HG03460 (cell line): ENCODE results near the gene AGTR1.

ENCODE experiments used
- ATAC-seq: cut with Tn5 transposase; IDR thresholded peaks from one replicate; pipeline ENCODE4 v1.9.1; 2021; ENCODE audit not compliant: unreplicated experiment

The AGTR1 gene

DNA sequence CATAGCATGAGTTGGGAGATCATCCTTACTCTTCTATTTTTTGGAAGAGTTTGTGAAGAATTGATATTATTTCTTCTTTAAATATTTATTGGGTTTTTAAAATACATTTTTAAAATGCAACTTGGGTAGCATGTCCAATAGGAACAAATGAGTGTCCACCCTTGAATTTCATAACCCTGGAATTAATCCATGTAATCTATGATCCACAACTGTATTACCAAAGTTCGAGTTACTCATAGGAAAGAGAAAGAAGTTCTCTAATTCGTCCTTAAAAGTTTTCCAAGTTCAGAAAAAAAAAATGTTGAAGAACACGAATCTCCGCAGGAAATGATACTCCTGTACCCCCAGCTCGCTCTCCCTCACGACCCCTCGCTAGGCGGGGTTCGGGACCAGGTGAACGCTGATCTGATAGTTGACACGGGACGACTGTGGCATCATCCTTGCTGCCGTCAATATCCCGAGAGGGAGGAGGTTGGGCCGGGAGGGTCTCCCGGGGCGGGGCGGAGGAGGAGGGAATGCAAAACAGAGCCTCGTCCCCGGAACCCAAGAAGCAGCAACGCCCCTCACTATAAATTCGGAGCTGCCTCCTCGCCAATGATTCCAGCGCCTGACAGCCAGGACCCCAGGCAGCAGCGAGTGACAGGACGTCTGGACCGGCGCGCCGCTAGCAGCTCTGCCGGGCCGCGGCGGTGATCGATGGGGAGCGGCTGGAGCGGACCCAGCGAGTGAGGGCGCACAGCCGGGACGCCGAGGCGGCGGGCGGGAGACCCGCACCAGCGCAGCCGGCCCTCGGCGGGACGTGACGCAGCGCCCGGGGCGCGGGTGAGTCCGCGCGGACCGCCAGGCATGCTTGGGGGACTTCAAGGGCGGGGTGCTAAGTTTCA is at the start of gene AGTR1:
Gene AGTR1 (plus strand): TSS at position 598 of the 884 bp plus-strand sequence. CDS start 43,133 bp downstream, outside the sequence.
- no peak for ATAC-seq

DNA sequence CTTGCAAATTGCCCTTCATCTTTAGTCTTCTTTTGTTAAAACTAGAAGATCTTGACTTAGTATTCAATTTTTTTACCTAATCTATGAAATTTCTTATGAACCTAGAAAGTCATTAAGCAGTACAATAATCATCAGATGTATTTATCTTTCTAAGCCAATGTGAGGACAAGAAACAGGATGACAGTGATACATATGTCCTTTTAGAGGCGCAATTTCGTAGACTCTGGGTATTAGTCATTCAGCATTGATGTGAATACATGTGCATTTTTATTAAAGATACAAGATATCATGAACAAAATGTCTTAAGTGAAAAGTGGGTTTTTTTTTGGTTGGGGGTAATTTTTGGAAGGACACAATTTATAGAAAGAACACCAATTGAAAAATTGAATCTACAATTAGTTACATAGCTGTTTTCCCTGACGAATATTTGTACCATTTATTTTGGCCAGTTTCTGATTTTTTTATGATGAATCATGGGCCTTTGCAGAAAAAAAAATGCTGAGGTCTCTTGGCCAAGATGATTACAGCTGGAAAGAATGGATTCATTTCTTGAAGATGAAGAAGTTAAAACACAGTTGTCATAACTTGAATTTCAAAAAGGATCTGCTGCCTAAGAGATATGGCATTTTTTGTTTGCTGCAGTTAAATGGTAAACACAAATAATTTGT is 48.9 kb upstream of the AGTR1 start:
- no peak for ATAC-seq

DNA sequence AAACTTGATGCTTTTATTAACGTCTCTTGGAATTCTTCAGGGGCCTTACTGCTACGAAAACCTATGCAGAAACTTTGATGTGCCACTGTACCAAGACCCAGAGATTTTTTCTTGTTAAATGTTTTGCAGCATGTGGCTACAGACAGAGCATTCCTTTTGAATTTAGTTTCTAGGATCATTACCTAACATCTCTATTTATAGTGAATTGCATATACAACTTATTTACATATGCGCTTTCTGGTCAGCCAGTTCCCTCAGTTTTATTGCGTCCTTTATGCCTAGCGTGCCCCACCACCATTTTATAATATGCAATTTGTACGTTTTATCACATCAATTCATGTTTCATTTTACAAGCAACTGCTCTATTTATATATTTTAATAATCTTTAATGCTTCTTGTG is 46.2 kb upstream of the AGTR1 start:
- ATAC-seq = no peak

DNA sequence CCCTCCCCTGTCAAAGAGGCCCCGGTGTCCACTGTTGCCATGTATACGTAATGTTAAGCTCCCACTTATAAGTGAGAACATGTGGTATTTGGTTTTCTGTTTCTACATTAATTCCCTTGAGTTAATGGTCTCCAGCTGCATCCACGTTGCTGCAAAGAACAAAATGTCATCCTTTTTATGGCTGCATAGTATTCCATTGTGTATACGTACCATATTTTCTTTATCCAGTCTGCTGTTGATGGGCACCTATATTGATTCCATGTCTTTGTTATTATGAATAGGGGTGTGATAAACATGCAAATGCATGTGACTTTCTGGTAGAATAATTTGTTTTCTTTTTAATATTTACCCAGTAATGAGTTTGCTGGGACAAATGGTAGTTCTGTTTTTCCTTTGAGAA is 43.3 kb upstream of the AGTR1 start:
- ATAC-seq = no peak

DNA sequence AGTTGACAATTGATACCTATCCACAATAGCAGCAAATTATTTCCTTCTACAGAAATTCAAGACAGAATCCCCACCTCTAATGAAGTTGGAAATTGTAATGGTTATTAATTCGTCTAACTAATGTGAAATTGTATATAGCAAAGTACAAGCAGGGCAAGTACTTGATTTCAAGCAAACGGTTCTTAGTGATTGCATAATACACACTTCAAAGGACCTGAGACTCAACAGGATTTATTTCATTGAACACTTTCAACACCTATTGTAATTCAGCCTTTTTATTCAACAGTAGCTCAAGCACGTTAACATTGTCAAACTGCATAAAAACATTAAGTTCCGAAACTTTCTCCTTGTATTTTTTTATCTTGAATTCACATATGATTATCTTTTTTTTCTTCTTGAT is 40.2 kb upstream of the AGTR1 start:
- no peak for ATAC-seq

DNA sequence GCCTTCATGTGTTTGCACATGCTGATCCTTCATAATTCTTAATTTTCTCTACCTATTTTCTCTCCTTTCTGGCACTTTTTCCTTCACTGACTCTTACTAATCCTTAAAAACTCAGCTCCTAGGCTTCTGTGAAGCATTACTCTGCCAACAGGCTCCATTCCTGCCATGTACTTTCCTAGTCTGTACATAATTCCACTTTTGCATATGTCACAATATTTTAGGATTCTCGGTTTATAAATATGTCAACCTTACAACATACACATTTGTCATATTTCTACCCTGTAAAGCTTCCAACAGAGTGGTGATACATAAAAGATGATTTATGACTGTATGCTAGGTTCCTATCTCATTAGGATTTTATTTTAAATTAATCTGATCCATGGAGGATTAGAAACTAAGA is 38.2 kb upstream of the AGTR1 start:
- no peak for ATAC-seq

DNA sequence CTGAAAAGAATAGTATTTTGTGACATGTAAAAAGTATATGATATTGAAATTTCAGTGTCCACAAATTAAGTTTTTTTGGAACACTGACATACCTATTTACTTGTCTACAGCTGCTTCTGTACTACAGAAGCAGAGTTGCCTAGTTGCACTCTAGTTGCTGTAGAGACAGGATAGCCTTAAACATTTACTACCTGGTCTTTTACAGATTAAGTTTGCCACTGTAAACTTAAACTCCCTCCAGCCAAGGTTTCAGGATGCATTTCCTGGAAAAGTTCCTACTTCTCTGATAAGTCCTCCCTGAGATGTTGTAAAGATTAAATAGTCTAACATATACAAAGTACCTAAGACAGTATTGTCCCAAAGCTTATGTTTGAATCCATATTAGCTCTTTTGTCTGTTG is 17.4 kb upstream of the AGTR1 start:
- ATAC-seq = no peak

DNA sequence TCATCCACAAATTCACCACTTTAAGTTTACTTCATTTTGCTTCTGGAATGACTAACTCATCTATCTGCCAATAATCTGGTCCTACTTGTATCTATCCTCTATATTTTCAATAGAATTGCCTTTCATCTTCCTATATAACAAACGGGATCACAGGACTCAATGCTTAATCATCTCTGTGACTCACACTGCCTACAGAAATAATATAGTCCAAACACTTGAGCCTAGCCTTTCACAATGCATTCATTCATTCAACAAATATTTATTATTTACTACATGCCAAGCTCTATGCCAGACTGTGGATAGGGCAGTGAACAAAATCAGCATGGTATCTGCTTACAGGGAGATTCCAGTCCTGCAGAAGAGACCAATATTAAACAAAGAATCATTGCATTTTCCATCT is 16.6 kb upstream of the AGTR1 start:
- ATAC-seq = no peak

DNA sequence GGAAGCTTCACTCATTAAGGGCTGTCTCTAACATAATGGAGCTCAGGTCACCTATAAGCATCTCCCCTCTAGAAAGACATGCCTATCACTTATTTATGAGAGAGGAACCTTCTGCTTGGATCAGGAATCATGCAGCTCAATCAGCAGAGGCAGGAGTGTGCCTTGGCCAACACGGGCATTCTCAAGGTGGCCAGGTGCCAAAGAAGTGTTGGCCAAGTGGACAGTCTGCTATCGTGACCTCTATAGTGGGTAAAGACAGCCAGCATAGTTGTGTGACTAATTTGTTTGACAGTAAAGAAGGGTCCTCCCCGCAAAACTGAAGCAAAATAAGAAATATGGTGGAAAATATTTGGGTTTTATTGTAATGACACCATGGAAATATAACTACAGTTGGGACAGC is 14.7 kb upstream of the AGTR1 start:
- ATAC-seq = no peak

DNA sequence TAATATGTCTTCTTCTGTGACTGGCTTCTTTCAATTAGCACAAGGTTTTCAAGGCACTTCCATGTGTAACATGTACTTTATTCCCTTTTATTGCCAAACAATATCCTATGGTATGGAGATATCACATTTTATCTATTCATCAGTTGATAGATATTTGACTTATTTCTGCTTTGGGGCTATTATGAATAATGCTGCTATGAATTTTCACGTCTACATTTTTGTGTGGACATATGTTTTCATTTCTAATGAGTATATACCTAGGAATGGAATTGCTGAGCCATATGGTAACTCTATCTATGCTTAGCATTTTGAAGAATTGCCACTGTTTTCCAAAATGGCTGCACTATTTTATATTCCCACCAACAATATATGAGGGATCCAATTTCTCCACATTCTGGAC is 3.6 kb upstream of the AGTR1 start:
- ATAC-seq = no peak

DNA sequence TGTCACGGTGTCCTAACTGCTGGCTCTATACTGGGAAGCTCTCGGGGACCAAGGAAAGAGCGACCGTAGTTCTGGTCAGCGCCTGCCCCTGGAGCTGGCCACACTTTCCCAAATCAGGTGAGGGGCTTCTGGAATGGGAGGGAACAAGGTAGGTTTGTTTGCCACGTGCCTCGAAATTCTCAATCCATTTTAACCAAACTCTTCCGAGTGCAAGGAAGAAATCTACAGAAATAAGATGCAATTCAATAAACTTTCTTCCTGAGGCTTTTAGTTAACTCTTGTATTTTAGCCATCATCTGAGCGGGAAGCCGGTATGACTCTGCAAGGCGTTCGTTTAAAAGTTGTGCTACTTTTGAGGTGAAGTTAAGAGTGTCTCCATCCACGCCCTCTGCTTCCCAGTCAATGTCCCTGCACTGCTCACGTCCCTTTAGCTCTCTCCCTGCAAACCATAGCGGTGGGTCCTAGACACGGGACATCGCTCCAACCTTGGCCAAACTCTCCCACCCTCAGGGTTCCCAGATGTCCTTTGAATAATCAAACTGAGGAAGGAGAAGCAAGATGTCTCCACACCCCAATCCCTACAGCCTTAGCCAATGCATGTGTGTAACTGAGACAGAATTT is 597 bp downstream of the AGTR1 start:
- no peak for ATAC-seq

DNA sequence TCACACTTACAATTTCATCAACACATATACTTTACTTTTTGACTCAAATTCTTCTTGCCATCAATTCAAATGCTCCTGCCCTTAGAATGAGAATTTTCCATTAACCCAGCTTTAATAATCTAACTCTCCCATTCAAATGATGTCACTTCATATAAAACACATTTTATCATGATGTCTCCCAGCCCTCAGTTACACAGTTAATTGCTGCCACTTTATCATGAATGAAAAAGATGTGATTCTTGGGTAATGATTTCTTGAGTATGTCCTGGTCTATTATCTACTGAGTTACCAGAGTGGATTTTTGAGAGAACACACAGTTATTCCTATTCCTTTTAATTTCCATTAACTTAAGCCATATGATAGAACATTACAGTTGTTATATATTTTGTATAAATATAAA is 7.6 kb downstream of the AGTR1 start:
- no peak for ATAC-seq

DNA sequence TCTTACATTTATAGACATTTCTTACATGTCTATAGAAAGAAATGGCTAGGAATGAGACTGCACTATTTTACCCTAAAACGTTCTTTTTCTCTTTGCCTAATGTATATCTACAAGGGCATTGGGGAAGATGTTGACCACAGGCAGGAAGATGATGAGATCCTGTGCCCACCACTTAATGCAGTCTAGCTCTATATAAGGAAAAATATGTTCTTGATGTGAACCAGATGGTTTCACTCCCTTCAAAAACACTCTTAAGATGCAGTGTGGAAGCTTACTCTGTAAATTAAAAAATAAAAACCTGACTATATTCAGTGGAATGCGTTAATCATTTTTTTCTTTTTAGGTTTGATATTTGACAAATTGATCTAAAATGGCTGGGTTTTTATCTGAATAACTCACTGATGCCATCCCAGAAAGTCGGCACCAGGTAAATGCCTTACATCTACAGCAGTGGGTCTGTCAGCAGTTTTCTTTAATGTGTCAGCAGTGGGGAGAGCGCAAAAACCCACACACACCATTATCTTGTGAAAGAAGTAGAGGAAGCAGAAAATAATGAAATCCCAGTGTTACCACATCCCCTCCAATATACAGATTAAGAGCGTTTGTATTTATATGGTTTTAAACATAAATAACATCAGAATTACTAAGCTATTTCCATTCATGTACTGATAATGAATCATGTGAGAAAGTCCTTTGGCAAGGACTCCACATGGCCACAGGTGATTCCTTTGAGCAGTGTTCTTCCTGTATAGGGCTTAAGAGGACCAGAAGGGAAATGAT is 10.1 kb downstream of the AGTR1 start:
- no peak for ATAC-seq

DNA sequence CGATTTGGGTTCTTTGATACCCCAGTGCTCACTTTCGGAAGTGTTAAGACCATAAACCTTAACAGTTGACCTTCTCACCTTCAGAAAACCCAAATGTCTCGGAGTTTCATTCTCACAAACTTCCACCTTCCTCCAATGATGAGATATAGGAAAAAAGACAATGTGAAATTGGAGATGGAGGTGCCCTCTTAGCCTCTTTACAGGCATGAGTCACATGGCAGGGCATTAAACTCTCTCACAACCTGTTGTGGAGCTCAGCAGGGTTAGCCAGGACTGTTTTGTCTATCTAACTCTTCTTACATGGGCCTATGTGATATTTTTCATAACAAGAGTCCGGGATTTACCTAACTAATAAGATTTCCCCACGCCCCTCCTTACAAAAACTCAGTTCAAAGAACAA is 10.7 kb downstream of the AGTR1 start:
- no peak for ATAC-seq

DNA sequence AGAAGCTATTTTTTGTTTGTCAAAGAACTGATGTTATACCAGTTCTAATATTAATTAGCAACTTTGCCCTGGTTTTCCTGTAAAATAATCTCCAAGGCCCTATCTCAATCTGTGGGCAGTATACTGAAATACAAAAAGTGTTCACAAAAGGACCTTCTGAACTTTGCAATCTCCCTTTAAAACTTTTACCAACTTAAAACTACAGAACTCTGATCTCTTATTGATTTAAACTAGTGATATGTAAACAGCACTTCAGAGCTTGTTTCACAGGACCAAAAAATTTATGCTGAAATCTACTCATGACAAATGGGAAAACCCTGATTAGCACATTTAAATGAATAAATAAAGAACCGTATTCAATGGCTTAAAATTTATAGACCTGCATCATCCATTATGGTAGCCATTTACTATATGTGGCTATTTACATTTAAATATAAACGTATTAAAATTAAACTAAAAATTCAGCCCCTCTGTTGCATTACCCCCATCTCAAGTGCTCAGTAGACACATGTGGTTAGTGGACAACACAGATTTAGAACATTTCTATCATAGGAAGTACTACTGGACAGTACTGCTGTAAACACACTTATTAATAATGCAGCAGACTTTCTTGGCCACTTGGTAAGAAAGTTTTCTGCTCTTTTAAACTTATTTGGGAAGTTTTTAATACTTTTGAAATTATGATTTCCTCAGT is 12.0 kb downstream of the AGTR1 start:
- no peak for ATAC-seq

DNA sequence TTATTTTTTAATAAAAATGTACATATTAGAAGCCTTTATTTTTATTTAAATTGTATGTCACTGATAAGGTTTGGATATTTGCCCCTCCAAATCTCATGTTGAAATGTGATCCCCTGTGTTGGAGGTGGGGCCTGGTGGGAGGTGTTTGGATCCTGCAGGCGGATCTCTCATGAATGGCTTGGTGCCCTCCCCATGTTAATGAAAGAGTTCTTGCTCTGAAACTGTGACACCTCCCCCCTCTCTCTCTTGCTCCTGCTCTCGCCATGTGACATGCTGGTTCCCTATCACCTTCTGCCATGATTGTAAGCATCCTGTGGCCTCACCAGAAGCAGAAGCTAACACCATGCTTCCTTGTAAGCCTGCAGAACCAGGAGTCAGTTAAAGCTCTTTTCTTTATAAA is 13.0 kb downstream of the AGTR1 start:
- no peak for ATAC-seq

DNA sequence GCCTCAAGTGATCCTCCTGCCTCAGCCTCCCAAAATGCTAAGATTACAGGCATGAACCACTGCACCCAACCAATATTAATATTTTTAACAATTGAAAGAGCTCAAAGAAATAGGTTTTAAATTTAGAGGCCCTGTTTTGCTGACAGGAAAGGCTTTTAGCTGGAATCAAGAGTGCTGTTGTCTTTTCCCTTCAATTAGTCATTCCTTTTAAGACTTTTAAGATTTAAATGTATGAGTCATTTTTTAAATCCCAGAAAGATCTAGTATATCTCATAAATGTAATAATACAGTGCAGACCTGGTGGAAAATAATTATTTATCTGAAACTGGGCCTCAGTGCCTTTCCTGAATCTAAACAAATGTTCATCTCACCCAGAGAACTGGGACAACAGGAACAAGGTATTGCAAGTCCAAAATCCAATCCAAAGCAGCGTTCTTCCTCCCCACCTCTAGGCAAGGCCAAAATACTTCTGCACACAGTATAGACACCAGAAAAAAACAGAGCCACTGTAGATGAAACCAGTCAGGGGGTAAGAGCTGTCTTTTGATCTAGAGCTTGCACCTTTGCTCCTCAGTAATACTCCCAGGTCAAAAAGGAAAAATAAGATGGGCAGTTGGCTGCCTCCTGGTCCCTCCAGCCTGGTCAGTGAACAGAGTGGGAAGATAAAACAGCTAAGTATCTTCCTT is 14.4 kb downstream of the AGTR1 start:
- ATAC-seq = no peak

DNA sequence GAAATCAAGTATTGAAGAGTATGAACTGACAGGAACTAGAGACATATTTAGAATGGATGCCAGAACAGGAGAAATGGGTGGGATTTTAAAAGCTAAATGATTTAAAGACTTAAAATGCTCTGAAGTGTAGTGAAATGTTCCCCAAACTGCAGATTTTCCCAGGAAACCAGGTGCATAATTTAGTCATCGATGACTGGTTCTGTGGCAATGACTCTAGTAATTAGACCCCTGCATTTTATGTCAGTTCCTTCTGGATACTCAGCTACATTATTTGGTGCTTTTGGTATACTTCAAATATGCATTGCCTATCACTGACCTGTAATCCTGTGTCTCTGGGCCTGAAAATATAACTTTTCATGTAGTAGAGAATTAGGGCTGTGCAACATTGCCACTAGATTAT is 16.8 kb downstream of the AGTR1 start:
- ATAC-seq = no peak

DNA sequence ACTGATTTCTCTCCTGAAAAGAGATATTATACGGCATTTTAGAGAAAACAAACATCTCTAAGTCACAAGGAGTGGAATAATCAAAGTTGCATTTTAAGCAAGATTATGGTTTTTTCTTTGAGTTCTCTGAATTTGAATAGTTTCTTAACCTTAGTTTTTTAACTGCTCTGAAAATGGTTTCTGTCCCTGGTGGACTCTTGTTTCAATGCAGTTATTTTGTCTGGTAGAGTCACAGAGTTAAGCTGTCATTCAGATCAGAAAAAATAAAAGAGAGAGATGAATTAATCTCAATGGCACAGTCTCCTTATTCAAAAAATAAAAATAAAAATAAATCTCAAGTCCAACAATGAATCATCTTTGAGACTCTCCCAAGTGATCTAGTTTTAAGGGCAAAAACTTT is 19.0 kb downstream of the AGTR1 start:
- ATAC-seq = no peak

DNA sequence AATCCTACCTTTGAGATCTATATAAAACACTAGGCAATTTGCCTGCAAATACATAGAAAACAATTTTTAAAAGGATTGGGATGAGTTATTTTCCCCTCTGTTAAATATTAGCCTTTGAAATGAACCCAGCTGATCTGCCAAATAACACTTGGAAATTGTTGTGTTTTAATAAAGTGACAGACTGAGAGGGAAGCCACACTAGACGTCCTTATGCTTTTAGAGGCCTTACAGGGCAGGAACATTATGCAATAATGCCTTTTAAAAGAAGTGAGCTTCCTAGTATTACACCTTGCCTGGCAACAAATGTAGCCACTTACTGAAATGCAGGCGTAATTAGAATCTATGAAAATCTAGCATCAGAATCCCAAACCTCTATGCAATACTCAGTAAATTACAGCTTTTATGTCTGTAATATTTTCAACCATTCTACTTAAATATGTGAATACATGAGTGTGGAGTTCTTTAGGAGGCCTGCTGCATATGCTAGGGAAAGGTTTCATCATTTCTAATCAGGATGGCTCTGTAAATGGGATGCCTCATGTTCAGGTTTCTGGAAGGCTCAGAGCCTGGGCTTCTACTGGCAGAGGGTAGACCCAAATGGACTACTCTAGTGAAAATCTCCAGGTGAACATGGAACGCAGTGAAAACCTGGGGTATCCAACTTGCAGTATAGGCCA is 20.3 kb downstream of the AGTR1 start:
- no peak for ATAC-seq
